GM10266 (cell line): ENCODE measurements around the gene TMEM200B.
"Not testable (repeated sequence)": the region's sequence is repeated elsewhere in the genome, so short reads cannot be mapped to it uniquely, and the experiment has no call there.

Experiments
- DNase-seq: peaks from one replicate; pipeline ENCODE4 v3.0.0; 2012; ENCODE audit errors: extremely low spot score
- TF ChIP-seq, protein P1 (sequence below): IDR thresholded peaks from 2 replicates; pipeline ENCODE4 v1.5.1; 2012; ENCODE audit warnings: mild to moderate bottlenecking, low read depth; ENCODE audit not compliant: control insufficient read depth, insufficient read depth; ENCODE audit errors: missing control alignments

TMEM200B gene

DNA sequence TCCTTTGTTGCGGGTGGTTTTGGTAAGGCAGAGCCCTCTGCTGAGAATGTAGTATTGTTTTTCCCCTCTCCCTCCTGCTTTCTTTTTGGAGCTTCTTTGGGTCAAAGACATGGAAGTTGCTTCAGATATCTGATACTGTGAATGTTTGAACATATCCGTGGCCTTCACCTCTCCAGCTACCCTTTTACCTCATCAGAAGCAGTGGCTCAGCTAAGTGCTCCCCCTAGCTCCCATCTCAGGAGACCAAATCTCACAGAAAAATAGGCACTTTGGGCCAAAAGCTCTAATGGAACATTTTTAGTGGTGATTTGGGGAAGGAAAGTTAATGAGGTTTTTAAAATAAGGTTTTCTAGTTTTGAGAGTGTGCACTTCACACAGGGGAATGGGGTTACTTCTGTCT is 6.3 kb downstream of the TMEM200B start:
- DNase-seq: no peak
- TF ChIP-seq, protein P1, sequence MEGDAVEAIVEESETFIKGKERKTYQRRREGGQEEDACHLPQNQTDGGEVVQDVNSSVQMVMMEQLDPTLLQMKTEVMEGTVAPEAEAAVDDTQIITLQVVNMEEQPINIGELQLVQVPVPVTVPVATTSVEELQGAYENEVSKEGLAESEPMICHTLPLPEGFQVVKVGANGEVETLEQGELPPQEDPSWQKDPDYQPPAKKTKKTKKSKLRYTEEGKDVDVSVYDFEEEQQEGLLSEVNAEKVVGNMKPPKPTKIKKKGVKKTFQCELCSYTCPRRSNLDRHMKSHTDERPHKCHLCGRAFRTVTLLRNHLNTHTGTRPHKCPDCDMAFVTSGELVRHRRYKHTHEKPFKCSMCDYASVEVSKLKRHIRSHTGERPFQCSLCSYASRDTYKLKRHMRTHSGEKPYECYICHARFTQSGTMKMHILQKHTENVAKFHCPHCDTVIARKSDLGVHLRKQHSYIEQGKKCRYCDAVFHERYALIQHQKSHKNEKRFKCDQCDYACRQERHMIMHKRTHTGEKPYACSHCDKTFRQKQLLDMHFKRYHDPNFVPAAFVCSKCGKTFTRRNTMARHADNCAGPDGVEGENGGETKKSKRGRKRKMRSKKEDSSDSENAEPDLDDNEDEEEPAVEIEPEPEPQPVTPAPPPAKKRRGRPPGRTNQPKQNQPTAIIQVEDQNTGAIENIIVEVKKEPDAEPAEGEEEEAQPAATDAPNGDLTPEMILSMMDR: peak; percentile 15

DNA sequence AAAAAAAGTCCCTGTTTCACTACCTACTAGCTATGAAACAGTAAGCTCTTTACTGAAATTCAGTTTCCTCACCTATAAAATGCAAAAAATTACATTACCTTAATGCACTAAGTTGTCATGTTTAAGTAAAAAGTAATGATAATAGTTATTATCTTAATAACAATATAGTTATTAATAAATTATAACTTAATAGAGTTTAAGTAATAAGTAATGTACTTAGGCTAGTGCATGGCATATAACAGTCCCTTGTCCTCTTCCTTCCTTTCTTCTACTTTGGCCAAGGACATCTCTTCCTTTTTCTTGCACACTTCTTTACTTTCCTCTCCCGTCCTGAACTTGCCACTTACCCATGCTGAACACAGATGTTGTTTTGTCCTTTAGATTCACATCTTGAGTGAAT is 9.0 kb downstream of the TMEM200B start:
- DNase-seq: no peak
- TF ChIP-seq, protein P1: no peak

DNA sequence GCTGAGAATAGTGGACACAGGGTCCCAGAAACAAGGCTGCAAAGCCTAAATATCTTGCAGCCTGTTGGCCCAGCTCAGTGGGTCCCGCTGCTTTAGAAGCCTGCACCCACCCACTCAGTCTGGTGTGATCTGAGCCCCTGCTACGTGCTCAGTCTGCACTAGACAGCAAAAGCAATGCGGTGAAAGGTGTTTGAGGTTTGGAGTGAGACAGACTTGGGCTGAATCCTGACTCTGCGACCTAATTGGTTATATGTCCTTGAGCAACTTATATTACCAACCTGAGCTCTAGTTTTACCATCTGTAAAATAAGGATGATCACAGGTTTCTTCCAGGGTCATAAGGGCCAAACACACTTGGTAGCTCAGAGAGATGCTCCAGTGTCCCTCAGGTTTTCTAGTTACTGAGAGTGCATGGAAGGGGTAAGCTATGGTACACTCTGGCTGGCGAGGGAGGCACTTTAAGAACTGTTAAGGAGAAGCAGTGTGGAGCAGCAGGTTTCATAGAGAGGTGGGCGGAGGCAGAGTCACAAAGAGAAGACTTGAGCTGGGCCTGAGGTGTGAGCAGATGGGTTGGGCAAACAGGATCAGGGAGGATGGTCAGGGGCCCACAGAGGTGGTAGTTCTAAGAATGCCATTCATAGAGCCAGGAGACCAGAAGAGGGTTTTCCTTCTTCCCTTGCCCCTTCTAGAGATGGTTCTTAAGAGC is 10.1 kb downstream of the TMEM200B start:
- DNase-seq: no peak
- TF ChIP-seq, protein P1: no peak

DNA sequence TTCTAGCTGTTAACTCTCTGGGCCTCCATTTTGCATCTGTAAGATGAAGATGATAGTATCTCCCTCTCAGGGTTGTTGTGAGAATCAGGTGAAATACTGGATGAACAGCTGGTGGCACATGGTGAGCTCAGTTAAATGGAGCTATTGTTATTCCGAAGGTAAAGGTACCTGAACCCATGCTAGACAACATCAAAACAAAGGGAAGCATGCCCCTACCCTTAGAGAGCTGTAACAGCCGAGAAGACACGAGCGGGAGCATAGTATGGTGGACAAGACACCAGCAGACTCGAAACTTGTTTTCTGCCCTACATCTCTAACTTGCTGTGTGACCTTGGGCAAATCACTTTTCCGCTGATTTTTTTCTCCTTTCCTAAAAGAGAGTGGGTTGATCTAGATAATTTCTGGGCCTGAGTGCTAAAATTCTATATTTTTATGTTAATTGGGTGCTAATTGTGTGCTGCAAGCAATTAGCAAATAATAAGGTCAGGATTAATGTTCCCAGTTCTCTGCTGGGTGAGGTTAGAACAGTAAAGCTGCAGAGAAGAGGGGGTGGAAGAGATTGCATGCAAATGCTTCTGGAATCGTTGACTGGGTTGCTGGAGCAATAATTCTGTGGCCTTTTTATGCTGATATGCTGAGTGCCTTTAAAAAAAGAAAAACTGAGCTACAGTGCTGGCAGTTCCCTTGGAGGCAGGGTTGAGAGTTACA is 10.8 kb downstream of the TMEM200B start:
- no peak for DNase-seq
- TF ChIP-seq, protein P1: no peak

DNA sequence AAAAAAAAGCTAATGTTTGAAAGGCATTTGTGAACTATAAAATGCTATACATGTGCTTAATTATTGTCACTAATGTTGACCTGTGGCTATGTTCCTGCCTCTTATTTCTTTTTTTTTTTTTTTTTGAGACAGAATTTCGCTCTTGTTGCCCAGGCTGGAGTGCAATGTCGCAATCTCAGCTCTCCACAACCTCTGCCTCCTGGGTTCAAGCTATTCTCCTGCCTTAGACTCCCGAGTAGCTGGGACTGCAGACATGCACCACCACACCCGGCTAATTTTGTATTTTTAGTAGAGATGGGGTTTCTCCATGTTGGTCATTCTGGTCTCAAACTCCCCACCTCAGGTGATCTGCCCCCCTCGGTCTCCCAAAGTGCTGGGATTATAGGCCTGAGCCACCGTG is 15.7 kb downstream of the TMEM200B start:
- not testable (repeated sequence) for DNase-seq

DNA sequence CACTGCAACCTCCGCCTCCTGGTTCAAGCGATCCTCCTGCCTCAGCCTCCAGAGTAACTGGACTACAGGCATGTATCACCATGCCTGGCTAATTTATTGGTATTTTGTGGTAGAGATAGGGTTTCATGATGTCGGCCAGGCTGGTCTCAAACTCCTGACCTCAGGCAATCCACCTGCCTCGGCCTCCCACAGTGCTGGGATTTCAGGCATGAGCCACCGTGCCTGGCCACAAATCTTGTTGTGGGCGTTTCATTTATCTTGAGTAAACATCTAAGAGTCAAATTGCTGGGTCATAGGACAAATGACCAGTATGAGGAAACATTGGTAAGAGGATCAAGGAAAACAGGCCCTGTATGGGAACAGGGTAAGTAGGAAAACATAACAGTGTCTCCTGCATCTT is 17.9 kb downstream of the TMEM200B start:
- DNase-seq: no peak
- TF ChIP-seq, protein P1: no peak

DNA sequence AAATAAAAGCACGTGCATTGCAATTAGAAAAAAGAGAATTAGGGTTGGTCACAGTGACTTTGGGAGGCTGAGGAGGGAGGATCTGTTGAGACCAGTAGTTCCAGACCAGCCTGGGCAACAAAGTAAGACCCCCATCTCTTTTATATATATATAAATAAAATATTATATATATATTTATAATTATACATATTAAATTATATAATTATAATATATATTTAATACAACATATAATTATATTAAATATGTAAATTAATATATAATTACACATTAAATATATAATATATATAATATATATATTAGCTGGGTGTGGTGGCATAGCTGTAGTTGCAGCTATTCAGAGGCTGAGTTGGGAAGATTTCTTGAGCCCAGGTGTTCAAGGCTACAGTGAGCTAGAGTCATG is 23.2 kb downstream of the TMEM200B start:
- DNase-seq: no peak

More for the DNA sequence above, 23.2 kb downstream of the TMEM200B start:
- TF ChIP-seq, protein P1: no peak
